Forelimb muscle (tissue), 1 donor: ENCODE results near the gene KCNAB2. TPM values are rescaled to one million over a fixed set of nuclear protein-coding genes. Genes with fewer than 3 reads are reported as not detected.

ENCODE experiments used
- DNase-seq: peaks from one replicate; pipeline ENCODE4 v3.0.0-alpha.2; 2013; ENCODE audit warnings: low read depth
- polyA plus RNA-seq: library from polyadenylated mRNA; unstranded; fragments of 120-200 nt; gene quantifications from one replicate; pipeline ENCODE4 v1.2.1, GENCODE V29; 2013; ENCODE audit not compliant: insufficient read length

The KCNAB2 gene
- 4.1 TPM for polyA plus RNA-seq

DNA sequence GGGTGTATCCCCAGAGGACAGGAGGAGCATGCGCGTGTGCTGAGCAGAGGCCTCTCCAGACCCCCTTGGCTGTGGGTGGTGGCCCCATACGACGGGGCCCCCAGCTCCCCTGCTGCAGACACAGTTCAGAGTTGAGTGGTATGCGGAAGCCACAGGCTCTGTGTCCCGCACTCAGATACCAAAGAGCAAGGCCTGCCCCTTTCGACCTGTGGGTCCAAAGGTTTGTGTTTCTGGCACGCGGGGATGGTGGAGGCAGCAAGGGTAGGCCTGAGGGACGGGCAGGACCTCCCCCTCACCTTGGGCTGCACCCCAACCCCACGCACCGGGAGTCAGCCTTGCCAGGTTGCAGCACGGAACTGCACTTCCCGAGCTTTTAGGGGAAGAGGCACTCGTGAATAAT lies at the start of gene KCNAB2:
Gene KCNAB2 (plus strand): TSS at position 328 of the 400 bp plus-strand sequence. CDS start 5,649 bp downstream, outside the sequence.
- DNase-seq, result no peak

DNA sequence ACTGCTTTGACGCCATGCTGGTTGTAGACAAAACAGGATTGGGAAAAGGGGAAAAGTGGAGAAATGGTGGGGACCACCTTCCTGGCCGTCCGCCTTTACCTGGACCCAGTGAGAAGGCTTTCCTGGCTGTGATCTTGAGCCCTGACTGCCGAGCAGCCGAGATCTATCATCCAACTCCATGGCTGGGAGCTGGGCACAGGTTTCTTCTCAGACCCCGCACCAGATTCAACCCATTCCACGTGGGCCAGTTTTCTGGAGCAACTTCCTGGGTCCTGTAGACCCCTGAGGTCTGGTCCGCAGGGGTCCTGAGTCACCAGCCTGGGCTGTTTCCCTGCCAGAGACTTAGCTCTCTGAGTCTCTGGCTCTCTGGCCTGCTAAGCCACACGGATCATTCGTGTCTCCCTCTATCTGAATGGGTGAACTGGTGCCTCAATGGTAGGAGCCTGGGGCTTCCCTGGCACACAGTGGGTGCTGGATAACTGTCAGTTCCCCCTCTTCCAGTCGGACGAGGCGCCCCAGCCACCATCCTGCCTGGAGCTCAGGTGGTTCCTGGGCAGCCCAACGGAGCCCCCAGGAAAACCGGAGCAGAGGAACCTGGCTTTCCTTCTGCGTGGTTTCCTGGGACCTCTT lies 48.9 kb upstream of the KCNAB2 start:
- DNase-seq, result no peak

DNA sequence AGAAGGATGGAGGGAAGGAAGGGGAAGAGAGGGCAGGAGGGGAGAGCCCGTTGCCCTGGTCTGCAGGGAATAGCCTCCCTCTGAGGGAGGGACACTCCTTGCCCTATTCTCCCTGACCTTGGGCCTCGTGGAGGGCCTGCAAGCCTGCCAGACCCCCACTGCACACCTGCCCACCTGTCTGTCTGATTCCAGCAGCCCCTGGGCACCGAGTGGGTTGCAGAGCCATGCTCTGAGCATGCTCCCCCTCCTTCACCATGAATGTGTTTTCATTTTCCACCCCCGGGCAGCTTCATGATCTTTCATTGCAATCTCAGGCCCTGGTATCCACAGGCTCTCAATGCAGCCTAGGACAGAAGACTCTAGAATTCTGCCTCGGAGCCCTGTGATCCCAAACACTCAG lies 48.4 kb upstream of the KCNAB2 start:
- no peak for DNase-seq

DNA sequence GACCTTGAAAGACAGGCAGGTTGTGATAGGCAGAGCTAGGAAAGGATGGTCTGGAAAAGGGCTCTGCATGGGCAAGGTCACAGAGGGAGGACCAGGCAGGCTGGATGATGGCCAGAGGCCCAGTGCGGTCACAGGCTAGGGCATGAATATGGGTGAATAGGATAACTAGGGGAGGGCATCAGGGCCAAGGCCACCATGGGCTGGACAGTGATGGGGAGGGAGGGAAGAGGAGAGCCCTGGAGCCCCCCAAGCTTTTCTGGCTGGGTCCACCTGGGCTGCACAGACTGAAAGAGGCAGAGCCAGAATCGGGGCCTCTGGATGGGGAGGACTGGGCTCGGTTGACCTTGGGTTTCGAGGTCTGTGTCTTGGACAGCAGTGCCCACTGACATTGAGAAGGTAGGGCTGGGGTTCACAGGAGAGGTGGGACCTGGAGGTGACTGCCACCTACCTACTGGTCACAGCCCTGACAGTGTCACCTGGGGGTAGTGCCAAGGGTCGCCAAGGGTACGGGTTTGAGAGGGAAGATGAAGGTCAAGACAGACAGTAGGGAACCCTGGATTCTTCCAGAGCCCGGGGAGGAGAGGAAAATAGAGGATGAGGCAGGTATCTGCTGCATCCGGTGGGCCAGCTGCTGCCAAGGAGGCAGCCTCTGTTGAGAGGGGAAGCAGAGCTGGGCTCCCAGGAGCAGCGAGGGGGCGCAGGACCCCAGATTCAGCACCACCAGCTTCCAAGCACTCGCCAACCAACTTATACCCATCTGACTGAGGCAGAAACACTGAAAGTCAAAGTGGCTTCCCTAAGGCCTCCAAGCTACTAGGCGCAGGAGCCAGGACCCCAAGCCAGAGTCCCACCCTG lies 47.4 kb upstream of the KCNAB2 start:
- no peak for DNase-seq

DNA sequence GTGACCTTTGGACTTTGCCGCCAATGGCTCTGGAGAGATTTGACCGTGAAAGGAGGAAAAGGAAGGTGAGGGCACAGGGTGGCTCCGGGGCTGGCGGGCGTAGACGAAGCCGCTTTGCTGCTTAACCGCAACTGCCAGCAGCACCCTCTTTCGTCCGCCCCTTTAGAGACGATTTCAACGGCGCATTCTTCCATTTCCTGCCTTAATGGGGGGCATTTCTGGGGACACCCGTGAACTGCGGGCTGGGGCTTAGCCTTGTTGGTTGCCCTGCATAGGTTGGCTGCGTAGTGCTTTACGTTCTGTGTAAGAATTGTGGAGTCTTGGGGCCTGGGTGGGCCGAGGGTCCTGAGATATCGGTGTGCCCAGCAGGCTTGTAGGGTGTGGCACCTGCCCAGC lies 46.8 kb upstream of the KCNAB2 start:
- no peak for DNase-seq

DNA sequence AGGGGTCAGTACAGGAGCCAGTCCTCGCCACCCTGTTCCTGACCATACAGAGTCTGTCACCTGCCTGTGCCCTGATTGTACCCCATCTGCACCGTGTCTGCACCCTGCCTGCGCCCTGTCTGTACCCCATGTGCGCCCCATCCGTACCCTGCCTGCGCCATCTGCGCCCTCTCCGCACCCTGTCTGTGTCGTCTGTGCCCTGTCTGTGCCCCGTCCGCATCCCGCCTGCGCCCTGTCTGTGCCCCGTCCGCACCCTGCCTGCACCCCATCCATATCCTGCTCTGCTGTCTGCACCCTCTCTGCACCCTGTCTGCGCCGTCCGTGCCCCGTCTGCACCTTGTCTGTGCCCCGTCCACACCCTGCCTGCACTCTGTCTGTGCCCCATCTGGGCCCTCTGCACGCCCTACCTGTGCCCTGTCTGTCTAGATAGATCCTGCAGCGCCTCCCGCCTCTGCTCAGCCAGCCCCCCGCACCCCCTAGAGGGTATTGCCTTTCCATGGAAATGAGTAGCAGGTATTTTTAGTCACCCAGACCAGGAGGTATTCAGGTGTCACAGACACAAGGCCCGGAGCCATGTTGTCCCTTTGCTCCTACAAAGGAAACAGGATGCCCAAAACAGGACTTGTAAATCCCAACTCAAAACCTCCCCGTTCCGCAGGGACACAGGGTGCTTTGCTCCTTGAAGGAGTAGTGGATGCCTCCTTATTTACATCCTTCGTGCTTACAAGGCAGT lies 45.8 kb upstream of the KCNAB2 start:
- no peak for DNase-seq

DNA sequence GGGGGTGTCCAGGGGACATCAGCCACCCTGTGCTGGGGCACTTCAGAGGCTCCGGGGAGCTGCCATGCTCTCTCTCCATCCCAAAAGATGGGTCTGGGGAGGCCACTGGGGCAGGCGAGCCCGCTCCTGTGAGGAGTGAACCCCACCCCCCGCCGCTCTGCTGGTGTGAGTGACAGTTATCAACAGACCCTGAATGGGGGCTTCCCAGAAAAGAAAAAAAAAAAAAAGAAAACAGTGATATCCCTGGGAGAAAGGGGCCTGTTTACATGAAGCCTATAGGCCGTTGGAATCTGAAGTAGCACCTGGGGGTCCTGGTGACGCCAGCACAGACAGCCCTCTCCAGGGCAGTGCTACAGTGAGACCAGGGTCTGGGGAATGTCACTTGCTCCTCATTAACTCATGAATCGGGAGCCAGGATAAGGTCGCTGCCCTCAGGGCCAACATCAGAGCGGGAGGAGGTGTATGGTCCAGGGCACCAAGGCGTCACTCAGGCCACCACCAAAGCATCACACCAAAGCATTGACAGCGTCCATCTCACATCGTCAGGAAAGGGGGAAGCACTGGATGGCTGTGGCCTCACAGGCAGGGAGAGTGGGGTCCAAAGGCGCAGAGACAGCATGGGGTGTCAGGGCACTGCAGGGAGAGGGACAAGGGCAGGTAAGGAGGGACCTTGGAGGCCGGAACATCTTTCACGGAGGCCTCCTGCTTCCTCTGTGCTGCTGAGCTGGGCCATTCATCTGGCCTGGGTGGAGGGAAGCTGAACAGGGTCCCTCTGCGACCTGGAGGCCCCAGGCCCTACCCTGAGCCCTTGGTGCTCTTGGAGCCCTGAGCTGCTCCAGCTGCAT lies 45.0 kb upstream of the KCNAB2 start:
- no peak for DNase-seq

DNA sequence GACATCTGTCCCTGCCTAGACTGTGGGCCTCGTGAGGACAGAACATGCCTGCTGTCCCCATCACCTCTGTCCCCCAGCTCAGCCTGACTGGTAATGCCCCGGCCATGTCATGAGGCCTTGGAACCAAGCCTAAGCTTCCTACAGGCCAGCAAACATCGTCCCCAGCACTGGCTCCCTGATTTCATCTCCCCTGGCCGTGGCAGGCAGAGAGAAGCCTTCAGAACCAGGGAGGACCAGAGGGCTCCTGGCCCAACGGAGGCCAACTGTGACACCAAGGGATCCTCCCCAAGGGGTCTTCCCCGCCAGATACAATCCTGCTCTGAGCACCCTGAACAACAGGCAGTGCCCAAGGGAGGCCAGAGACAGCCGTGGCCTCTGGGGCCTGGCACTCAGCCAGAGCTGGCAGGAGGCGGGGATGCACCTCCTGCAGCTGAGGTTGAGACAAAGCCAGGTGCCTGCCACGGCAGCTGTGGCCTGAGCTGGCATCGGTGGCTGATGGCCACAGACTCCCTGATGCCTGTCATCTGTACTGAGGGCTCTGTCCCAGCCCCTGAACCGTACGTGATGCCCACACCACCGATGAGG lies 43.6 kb upstream of the KCNAB2 start:
- DNase-seq, result no peak

DNA sequence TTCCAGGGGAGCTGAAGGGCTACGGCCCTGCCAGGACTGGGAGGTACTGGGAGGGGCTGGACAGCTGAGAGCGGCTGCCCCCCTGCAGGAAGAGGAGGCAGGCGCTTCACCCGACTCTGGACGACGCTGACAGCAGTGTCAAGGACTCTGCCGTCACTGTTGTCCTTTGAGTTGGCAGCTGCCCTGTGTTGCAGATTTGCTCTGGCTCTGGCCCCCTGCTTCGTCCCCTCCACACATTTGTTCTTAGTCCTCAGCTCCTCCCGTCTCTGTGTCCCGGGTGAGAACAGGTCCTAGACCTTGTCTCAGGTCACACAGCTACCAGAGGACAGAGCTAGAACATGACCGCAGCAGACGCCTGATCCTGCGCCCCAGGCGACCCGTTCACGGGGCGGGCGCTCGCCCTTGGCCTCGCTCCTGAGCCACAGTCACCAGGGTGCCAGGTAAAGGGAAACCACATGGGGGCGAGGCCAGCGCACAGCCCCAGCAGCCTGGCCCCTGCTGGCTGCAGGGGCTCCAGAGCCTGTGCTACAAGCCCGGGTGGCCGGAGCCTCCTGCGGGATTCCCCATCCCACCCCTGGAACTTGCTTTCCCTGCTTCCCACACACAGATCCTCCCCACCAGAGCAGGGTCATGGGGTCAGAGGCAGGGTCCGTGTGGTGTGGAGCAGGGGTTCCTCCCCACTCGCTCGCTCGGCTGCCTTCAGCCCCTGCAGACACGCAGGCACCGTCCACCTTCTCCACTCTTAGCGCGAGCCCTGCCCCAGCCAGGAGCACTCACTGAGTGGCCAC lies 42.8 kb upstream of the KCNAB2 start:
- no peak for DNase-seq

DNA sequence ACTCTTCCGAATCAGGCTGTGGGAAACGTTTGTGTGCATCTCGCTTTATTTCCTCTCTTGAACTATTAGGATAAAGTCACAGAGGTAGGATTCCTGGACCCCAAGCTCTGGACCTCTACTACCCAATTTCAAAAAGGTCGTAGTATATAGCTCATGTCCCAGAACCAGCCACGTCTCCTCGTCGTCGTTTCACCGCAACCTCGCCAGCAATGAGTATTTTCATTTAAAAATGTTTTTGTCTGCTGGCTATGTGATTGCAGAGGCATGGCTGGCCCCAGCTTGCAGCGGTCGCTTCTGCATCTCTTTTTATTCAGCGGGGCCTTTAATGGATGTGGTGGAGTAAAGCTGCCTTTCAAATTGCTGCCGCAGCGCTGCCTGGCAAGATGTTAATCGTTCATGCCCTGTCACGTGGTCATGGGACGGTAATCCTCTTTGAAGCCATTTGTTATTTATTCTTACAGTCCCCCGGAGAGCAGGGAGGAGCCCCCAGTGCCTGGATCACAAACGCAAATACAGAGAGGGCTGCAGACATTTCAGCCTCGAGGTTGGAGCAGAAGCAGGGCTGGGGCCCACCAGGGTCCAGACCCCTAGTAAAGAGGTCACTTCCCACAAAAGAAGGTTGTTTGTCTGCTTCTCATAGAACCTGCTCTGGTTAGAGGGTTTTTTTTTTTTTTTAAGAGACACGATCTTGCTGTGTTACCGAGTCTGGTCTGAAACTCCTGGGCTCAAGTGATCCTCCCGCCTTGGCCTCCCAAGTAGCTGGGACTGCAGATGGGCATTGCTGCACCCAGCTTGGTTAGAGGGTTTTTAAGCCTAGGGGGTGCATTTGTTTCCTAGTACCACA lies 41.9 kb upstream of the KCNAB2 start:
- no peak for DNase-seq

DNA sequence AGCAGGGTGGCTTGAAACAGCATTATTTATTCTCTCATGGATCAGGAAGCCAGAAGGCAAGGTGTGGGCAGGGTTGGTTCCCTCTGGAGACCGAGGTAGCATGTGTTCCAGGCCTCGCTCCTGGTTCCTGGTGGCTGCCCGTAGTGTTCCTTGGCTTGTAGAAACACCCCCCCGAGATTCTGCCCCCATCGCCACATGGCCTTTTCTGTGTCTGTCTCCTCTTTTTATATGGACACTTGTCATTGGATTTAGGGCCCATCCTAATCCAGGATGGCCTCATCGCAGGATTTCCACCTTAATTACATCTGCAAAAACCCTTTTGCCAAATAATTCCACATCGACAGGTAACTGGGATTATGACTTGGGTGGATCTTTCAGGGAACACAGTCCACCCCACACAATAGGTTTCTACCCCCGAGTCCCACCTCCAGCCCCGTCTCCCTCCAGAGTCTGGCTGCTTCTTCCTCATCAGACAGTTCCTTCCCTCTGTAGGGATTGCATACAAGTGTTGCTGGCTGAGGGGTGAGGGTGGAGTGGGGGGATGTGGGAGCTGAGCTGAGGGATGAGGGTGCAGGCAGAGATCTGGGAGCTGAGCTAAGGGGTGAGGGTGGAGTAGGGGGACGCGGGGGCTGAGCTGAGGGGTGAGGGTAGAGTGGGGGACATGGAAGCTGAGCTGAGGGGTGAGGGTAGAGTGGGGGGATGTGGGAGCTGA lies 41.1 kb upstream of the KCNAB2 start:
- no peak for DNase-seq

DNA sequence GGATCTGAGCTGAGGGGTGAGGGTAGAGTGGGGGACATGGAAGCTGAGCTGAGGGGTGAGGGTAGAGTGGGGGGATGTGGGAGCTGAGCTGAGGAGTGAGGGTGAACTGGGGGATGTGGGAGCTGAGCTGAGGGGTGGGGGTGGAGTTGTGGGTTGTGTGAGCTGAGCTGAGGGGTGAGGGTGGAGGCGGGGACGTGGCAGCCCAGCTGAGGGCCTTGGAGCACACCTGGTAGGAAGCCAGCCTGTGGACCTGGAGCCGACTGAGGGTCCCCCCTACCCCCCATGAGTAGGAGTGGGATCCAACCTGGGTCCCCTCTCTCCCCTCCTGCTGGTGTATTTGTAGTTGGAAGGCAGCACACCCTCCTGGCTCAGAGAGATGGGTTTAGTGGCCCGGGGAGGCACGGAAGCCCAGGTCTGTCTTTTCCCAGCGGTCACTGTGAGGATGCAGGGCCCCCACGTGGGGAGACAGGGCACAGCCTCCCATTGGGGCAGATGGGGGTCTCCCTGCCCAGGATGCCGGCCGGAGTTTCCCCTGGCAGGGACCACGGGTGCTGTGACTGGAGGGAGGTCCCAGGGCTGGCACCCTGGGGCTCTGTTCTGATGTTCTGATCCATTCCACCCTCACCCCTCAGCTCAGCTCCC lies 40.3 kb upstream of the KCNAB2 start:
- no peak for DNase-seq

DNA sequence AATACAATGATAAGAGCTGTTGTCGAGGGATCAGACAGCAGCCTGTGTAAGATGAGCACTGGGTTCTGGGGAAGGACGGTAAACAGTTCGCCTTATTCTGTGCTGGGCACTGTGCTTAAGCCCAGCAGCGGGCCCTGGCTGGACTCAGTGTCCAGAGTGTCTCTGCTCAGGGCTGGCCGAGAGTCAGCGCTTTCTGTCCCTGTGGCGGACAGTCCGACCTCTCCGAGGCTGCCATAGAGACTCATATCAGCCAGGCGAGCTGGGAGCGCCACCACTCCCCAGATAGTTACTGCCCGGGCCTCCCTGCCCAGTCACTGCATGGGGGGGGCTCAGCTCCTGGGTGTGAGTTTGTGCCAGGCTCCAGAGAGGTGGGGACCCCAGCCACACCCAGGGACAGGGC lies 38.8 kb upstream of the KCNAB2 start:
- DNase-seq, result no peak

DNA sequence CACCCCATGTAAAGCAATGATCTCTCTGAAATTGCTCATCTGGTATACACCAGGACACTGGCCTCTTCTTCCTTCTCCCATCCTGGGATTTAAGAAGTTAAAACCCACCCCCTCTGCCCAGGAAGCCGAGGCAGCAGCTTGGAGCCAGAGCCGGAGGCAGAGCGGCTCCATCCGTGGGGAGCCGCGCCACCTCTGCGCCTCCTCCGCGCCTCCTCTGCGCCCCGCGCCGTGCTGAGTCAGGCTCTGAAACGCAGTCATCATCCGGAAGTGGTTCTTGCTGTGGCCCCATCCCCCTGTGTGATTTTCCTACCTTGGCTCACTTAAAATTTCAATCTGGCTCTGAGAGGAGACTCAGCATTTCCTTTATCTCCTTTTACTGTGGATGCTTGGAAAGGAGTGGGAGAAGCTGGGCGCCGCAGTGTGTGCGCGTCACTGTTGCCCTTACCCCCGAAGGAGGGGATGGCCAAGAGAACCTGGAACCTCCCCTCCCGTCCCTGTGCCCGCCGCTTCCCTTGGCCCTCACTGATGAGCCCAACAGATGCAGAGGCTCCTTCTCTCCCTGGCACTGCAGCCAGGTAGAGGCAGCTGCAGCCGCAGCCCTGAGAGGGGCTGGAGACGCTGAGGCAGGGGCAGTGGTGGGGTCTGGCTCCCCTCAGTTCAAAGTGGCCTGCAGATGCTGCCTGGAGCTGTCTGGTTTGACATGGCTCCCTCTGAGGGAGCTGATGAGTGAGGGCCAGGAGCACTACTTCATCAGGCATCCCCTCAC lies 38.2 kb upstream of the KCNAB2 start:
- no peak for DNase-seq

DNA sequence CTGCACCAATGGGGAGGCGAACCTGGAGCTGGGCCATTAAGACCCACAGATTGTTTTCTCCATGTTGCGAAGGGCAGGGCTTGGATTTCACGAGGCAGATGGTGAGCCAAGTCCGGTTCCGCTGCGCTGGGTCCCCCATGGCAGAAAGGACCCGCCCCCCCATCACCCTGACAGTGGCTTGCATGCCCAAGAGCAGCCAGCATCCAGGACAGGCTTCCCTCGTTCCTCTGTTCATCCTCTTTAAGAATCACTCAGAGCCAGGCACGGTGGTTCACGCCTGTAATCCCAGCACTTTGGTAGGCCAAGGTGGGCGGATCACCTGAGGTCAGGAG lies 37.6 kb upstream of the KCNAB2 start:
- no peak for DNase-seq

DNA sequence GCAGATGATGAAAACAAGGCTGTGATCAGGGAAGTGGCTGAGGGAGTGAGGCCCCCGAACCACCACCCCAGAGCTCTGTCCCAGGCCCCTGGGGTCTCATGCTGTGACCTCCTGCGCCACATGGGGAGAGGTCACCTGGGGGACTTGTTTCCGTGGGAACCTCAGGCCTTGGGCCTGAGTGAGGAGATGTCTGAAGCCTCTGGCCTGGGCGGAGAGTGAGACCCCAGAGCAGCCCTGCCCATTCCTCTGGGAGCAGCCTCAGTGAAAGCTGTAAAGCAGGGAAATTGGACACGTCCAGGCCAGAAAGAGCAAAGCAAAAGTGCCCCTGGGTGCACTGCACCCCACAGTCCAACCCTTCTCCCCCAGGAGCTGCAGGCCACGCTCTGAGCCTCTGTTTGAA lies 37.0 kb upstream of the KCNAB2 start:
- DNase-seq, result no peak

DNA sequence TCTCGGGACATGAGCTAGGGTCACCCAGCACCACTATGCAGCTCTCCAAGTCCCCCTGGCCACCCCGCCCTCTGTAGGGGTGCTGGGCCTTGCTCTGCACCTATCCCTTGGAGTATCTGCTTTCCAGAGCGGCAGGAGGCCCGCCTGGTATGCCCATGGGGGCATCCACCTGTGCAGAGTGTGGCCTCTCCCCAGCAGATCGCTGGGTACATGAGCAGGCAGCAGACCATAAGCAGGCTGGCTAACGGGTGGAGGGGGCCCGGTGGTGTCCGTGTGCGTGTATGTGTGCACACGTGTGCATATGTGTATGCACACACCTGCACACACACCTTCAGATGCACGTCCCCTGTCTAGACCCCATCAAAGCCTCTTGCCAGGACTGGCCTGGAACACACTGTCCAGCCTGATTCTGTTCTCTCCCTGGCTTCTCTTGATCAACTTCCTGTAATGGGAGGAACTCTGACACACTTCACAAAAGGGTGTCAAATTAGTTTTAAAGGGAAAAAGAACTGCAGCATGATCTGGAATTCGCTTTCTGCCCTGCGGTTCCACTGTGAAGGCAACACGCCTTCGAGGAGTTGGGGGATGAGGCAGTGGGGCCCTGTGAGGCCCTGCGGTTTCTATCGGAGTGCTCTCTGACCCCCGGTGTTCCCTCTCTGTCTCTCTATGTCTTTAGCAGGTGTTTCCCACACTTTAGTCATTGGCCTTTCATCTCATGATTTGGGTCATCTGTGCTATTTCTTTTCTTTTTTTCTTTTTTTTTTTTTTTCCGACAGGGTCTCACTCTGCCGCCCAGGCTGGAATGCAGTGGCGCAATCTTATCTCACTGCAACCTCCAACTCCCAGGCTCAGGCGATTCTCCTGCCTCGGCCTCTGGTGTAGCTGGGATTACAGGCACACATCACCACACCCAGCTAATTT lies 36.3 kb upstream of the KCNAB2 start:
- no peak for DNase-seq
